Measurements from ENCODE around the gene APAF1.

DNA sequence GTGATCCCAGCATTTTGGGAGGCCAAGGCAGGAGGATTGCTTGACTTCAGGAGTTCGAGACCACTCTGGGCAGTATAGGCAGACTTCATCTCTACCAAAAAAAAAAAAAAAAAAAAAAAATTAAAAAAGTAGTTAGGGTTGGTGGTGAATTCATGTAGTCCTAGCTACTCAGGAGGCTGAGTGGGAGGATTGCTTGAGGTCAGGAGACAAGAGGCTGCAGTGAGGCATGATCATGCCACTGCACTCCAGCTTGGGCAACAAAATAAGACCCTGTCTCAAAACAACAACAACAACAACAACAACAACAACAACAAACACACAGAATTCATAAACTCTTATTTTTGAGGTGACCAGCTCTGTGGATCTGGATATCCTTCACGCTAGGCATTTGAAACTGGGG is 34.5 kb upstream of the APAF1 start:
- TF ChIP-seq TEAD4 (CRISPR knock-in tag; IDR thresholded peaks at IDR 0.05) = no peak
- TF ChIP-seq, protein P1, sequence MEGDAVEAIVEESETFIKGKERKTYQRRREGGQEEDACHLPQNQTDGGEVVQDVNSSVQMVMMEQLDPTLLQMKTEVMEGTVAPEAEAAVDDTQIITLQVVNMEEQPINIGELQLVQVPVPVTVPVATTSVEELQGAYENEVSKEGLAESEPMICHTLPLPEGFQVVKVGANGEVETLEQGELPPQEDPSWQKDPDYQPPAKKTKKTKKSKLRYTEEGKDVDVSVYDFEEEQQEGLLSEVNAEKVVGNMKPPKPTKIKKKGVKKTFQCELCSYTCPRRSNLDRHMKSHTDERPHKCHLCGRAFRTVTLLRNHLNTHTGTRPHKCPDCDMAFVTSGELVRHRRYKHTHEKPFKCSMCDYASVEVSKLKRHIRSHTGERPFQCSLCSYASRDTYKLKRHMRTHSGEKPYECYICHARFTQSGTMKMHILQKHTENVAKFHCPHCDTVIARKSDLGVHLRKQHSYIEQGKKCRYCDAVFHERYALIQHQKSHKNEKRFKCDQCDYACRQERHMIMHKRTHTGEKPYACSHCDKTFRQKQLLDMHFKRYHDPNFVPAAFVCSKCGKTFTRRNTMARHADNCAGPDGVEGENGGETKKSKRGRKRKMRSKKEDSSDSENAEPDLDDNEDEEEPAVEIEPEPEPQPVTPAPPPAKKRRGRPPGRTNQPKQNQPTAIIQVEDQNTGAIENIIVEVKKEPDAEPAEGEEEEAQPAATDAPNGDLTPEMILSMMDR (IDR thresholded peaks at IDR 0.05) = no peak
